Measurements from ENCODE around the gene CCDC183.

The CCDC183 gene

GRCh38 chr9:136823136-136824046 lies 27.3 kb downstream of the CCDC183 start:
- no peak for FAIRE-seq
- DNase-seq (ENCODE audit: insufficient read length, low spot score) = no peak
- no peak for TF ChIP-seq SPI1 (IDR thresholded peaks at IDR 0.05; ENCODE audit: low read depth, low read length)
- no peak for TF ChIP-seq PAX5 (IDR thresholded peaks at IDR 0.05; ENCODE audit: insufficient read depth, low read length, severe bottlenecking)
- TF ChIP-seq POU2F2 (IDR thresholded peaks at IDR 0.05; ENCODE audit: low read depth, low read length) = no peak
- TF ChIP-seq POLR2A (IDR thresholded peaks at IDR 0.05; ENCODE audit: low read depth, low read length) = no peak
- no peak for TF ChIP-seq TAF1 (IDR thresholded peaks at IDR 0.05; ENCODE audit: low read depth, low read length)
- no peak for TF ChIP-seq POLR2AphosphoS5 (IDR thresholded peaks at IDR 0.05; ENCODE audit: low read depth, low read length)

- TF ChIP-seq POLR2A (IDR thresholded peaks at IDR 0.05; ENCODE audit: low read depth, low read length) (no peak), PAX5 (IDR thresholded peaks at IDR 0.05; ENCODE audit: insufficient read depth, low read length, severe bottlenecking) (no peak), TAF1 (IDR thresholded peaks at IDR 0.05; ENCODE audit: low read depth, low read length) (no peak), POU2F2 (IDR thresholded peaks at IDR 0.05; ENCODE audit: low read depth, low read length) (no peak), POLR2AphosphoS5 (IDR thresholded peaks at IDR 0.05; ENCODE audit: low read depth, low read length) (no peak), SPI1 (IDR thresholded peaks at IDR 0.05; ENCODE audit: low read depth, low read length) (no peak)
- no peak for FAIRE-seq
- no peak for DNase-seq (ENCODE audit: insufficient read length, low spot score)
Measured at GRCh38 chr9:136824496-136825225, 28.5 kb downstream of the CCDC183 start.

- DNase-seq (ENCODE audit: insufficient read length, low spot score) (no peak), FAIRE-seq (no peak)
- no peak for TF ChIP-seq SPI1 (IDR thresholded peaks at IDR 0.05; ENCODE audit: low read depth, low read length)
Measured at GRCh38 chr9:136825295-136826187, 29.4 kb downstream of the CCDC183 start.

GRCh38 chr9:136826188-136826541 lies 30.0 kb downstream of the CCDC183 start:
- FAIRE-seq (no peak), DNase-seq (ENCODE audit: insufficient read length, low spot score) (no peak)
- TF ChIP-seq PAX5 (IDR thresholded peaks at IDR 0.05; ENCODE audit: insufficient read depth, low read length, severe bottlenecking) (no peak), TAF1 (IDR thresholded peaks at IDR 0.05; ENCODE audit: low read depth, low read length) (no peak), POLR2A (IDR thresholded peaks at IDR 0.05; ENCODE audit: low read depth, low read length) (no peak), POU2F2 (IDR thresholded peaks at IDR 0.05; ENCODE audit: low read depth, low read length) (no peak), POLR2AphosphoS5 (IDR thresholded peaks at IDR 0.05; ENCODE audit: low read depth, low read length) (no peak)

- FAIRE-seq (no peak), DNase-seq (ENCODE audit: insufficient read length, low spot score) (no peak)
- TF ChIP-seq SPI1 (IDR thresholded peaks at IDR 0.05; ENCODE audit: low read depth, low read length) (no peak), PAX5 (IDR thresholded peaks at IDR 0.05; ENCODE audit: insufficient read depth, low read length, severe bottlenecking) (no peak), POLR2A (IDR thresholded peaks at IDR 0.05; ENCODE audit: low read depth, low read length) (no peak), POLR2AphosphoS5 (IDR thresholded peaks at IDR 0.05; ENCODE audit: low read depth, low read length) (no peak), TAF1 (IDR thresholded peaks at IDR 0.05; ENCODE audit: low read depth, low read length) (no peak), POU2F2 (IDR thresholded peaks at IDR 0.05; ENCODE audit: low read depth, low read length) (no peak)
Measured at GRCh38 chr9:136826703-136827582, 30.8 kb downstream of the CCDC183 start.

GRCh38 chr9:136827794-136828473 lies 31.8 kb downstream of the CCDC183 start:
- TF ChIP-seq POLR2AphosphoS5 (IDR thresholded peaks at IDR 0.05; ENCODE audit: low read depth, low read length) (no peak), PAX5 (IDR thresholded peaks at IDR 0.05; ENCODE audit: insufficient read depth, low read length, severe bottlenecking) (no peak), POU2F2 (IDR thresholded peaks at IDR 0.05; ENCODE audit: low read depth, low read length) (no peak), SPI1 (IDR thresholded peaks at IDR 0.05; ENCODE audit: low read depth, low read length) (no peak), POLR2A (IDR thresholded peaks at IDR 0.05; ENCODE audit: low read depth, low read length) (no peak), TAF1 (IDR thresholded peaks at IDR 0.05; ENCODE audit: low read depth, low read length) (no peak)
- DNase-seq (ENCODE audit: insufficient read length, low spot score) (no peak), FAIRE-seq (no peak)

- TF ChIP-seq POLR2A (IDR thresholded peaks at IDR 0.05; ENCODE audit: low read depth, low read length) = no peak
- TF ChIP-seq PAX5 (IDR thresholded peaks at IDR 0.05; ENCODE audit: insufficient read depth, low read length, severe bottlenecking) = no peak
- TF ChIP-seq POU2F2 (IDR thresholded peaks at IDR 0.05; ENCODE audit: low read depth, low read length) = no peak
- TF ChIP-seq POLR2AphosphoS5 (IDR thresholded peaks at IDR 0.05; ENCODE audit: low read depth, low read length) = no peak
- no peak for TF ChIP-seq TAF1 (IDR thresholded peaks at IDR 0.05; ENCODE audit: low read depth, low read length)
- TF ChIP-seq SPI1 (IDR thresholded peaks at IDR 0.05; ENCODE audit: low read depth, low read length) = no peak
- no peak for DNase-seq (ENCODE audit: insufficient read length, low spot score)
- no peak for FAIRE-seq
Measured at GRCh38 chr9:136828474-136829140, 32.5 kb downstream of the CCDC183 start.
